Nephron progenitor cell (in vitro differentiated cells): ENCODE measurements around the gene CIITA.
"Not testable (repeated sequence)": the region's sequence is repeated elsewhere in the genome, so short reads cannot be mapped to it uniquely, and the experiment has no call there.

Source experiments
- DNase-seq: peaks from one replicate; pipeline ENCODE4 v3.0.0; 2021
- H3K27ac Mint-ChIP-seq: 2 replicates; pipeline ENCODE4 v1.8.0; 2021; ENCODE audit warnings: mild to moderate bottlenecking, moderate library complexity, mixed read lengths
- H3K27me3 Mint-ChIP-seq: 2 replicates; pipeline ENCODE4 v1.8.0; 2021; ENCODE audit warnings: mild to moderate bottlenecking, low read depth, mixed read lengths; ENCODE audit not compliant: poor library complexity
- H3K36me3 Mint-ChIP-seq: 2 replicates; pipeline ENCODE4 v1.8.0; 2021; ENCODE audit warnings: low read depth, mixed read lengths
- H3K4me1 Mint-ChIP-seq: 2 replicates; pipeline ENCODE4 v1.8.0; 2021; ENCODE audit warnings: mixed read lengths
- H3K4me3 Mint-ChIP-seq: 2 replicates; pipeline ENCODE4 v1.8.0; 2021; ENCODE audit warnings: mild to moderate bottlenecking, moderate library complexity, mixed read lengths
- H3K9me3 Mint-ChIP-seq: 2 replicates; pipeline ENCODE4 v1.8.0; 2021; ENCODE audit warnings: mild to moderate bottlenecking, moderate library complexity, mixed read lengths
- CTCF ChIP-seq: fragments of 200-600 bp; sonication (generic); IDR thresholded peaks from 2 replicates; pipeline ENCODE4 v1.5.0; 2021; ENCODE audit warnings: antibody characterized with exemption

Gene CIITA

DNA sequence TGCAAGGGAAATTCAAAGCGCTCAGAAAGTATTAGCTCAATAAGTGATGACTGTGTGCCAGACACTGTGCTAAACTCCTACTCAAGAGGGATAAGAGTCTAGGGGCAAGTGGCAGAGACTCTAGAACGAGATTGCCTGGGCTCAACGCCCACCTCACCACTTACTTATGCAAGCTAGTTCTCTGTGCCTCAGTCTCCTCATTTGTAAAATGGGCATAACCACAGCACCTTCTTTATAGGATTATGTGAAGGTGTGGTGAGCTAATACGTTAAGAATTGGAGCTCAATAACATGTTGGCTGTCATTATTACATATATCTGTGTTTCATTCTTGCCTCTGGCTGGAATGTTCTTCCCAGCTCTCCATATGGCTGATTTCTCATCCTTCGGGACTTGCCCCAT is 49.9 kb downstream of the CIITA start:
- H3K4me3 Mint-ChIP-seq: no peak overlapping the region
- H3K4me1 Mint-ChIP-seq: no peaks in the 10 kb centered on the region
- H3K36me3 Mint-ChIP-seq: peaks cover 26% of the 10 kb centered on the region
- no peak for TF ChIP-seq CTCF
- H3K9me3 Mint-ChIP-seq: no peaks in the 10 kb centered on the region
- DNase-seq: no peak
- no peaks in the 10 kb centered on the region for H3K27me3 Mint-ChIP-seq
- H3K27ac Mint-ChIP-seq: no peak overlapping the region

DNA sequence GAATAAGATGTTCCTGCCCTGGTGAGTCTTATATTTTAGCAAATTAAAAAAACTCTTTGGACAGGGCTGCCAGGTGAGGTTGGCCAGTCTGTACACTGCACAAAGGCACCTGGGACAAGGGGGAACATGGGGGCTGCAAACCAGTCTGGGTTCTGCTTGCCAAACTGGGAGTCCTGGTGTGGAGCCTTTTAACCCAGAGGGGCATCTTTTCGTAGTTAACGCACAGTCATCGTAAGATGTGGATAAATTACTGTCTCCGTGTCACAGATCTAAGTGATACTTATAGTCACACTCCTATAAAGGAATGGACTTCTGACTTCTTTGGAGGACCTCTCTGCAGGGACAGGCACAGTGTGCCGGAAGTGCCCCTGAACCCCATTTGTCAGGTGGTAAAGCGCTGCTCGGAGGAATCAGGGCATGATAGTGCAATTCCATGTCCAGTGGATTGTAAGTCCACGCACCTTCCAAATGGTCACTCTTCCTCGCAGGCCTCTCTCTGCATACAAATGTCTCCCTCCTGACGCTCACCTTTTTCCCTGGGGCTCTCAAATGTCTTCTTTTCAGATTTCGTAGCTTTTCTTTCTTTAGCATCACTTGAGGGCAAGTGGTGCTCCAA is 50.6 kb downstream of the CIITA start:
- H3K4me3 Mint-ChIP-seq: no peak overlapping the region
- no peaks in the 10 kb centered on the region for H3K4me1 Mint-ChIP-seq
- no peaks in the 10 kb centered on the region for H3K27me3 Mint-ChIP-seq
- no peak for DNase-seq
- TF ChIP-seq CTCF: no peak
- H3K9me3 Mint-ChIP-seq: no peaks in the 10 kb centered on the region
- H3K27ac Mint-ChIP-seq: peak overlapping the region; percentile 44
- peaks cover 26% of the 10 kb centered on the region for H3K36me3 Mint-ChIP-seq

DNA sequence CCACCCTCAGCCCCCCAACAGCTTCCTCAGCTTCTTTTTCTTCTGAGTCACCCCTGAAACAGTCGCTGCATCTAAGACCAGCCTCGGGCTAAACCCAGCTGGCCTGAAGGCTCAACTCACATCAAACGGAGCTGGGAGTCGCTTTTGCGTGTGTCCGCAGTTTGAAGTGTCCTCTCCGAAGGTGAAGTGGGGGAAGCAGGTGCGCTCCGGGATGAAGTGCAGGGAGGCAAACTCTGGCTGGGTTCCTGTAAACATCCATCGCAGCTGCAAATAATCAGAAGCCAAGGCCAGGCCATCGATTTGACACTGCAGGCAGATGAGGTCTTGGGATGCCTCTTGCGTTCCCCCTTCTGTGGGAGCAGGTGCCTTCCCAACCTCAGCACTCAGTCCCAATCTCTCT is 52.1 kb downstream of the CIITA start:
- not testable (repeated sequence) for H3K4me1 Mint-ChIP-seq, H3K9me3 Mint-ChIP-seq, H3K27ac Mint-ChIP-seq, DNase-seq, H3K27me3 Mint-ChIP-seq, H3K4me3 Mint-ChIP-seq
- peaks cover 26% of the 10 kb centered on the region for H3K36me3 Mint-ChIP-seq

DNA sequence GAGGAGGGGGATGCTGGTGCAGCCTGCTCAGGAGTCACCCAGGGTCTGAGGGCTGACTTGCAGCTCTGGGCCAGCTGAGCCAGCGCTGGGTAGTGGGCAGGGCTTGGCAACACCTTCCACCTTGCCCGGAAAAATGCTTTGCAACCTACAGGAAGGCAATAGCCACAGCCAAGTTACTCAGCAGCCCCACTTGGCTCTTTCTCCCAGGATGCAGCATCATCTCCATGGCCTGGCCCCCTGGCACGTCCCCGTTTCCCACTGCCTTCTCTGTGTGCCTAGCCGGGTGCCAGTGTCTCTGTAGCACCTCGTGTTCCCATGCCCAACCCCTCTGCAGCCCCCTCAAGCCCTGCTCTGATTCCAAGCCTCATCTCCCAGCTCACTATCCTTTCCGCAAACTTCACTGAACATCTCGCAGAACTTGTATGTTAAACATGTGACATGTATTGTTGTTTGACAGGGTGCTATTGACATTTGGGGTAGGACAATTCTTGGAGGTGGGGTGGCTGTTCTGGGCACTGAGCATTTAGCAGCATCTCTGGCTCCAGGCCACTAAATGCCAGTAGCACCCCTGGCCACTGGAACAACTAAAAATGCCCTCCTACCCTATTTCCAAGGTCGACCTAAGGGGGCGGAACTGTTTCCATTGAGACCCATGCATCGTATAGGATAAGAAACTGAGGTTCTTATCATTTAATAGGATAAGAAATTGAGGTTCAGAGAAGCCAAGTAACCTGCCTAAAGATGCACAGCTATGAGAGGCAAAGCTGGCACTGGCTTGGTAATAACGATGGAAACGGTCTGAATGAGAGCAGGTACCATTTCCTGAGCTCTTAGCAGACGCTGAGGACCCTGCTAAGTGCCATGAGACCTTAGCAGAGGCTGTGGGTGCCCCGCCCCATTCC is 53.1 kb downstream of the CIITA start:
- no peaks in the 10 kb centered on the region for H3K27me3 Mint-ChIP-seq
- no peak overlapping the region for H3K4me3 Mint-ChIP-seq
- H3K4me1 Mint-ChIP-seq: no peaks in the 10 kb centered on the region
- H3K36me3 Mint-ChIP-seq: peaks cover 23% of the 10 kb centered on the region
- H3K9me3 Mint-ChIP-seq: no peaks in the 10 kb centered on the region
- no peak for DNase-seq
- H3K27ac Mint-ChIP-seq: peak overlapping the region; percentile 1
- no peak for TF ChIP-seq CTCF

GRCh38 chr16:10930755-10931093 is 53.7 kb downstream of the CIITA start:
- TF ChIP-seq CTCF: no peak
- Mint-ChIP-seq H3K4me3 (no peak overlapping the region), H3K27ac (no peak overlapping the region), H3K4me1 (peaks cover 4% of the 10 kb centered on the region), H3K27me3 (no peaks in the 10 kb centered on the region), H3K36me3 (peaks cover 18% of the 10 kb centered on the region), H3K9me3 (no peaks in the 10 kb centered on the region)
- DNase-seq: no peak

- no peak for TF ChIP-seq CTCF
- H3K36me3 Mint-ChIP-seq: peaks cover 18% of the 10 kb centered on the region
- no peak for DNase-seq
- H3K9me3 Mint-ChIP-seq: no peaks in the 10 kb centered on the region
- H3K27me3 Mint-ChIP-seq: no peaks in the 10 kb centered on the region
- H3K4me3 Mint-ChIP-seq: no peak overlapping the region
- no peak overlapping the region for H3K27ac Mint-ChIP-seq
- peaks cover 6% of the 10 kb centered on the region for H3K4me1 Mint-ChIP-seq
Observed at GRCh38 chr16:10931134-10931533, 54.1 kb downstream of the CIITA start.
